SJCRH30 (cell line): ENCODE data around the gene DPP10. TPM values are rescaled to one million over a fixed set of nuclear protein-coding genes. Genes with fewer than 3 reads are reported as not detected.
A peak's percentile ranks its signal among the peaks of the same experiment; 100 is the strongest.

Experiments
- DNase-seq, 2 experiments: peaks; one replicate each; pipeline ENCODE4 v3.0.0-alpha.2; 2015 to 2020
- H3K27ac ChIP-seq: fragments of 250-450 bp; sonication (Bioruptor Pico); 2 replicates; pipeline ENCODE4 v1.5.1; 2020; ENCODE audit warnings: mild to moderate bottlenecking, moderate library complexity
- H3K27me3 ChIP-seq: fragments of 250-450 bp; sonication (Bioruptor Pico); 2 replicates; pipeline ENCODE4 v1.5.1; 2020; ENCODE audit warnings: mild to moderate bottlenecking, moderate library complexity
- H3K36me3 ChIP-seq: fragments of 250-450 bp; sonication (Bioruptor Pico); 2 replicates; pipeline ENCODE4 v1.5.1; 2020; ENCODE audit warnings: mild to moderate bottlenecking, moderate library complexity
- H3K4me1 ChIP-seq: fragments of 250-450 bp; sonication (Bioruptor Pico); 2 replicates; pipeline ENCODE4 v1.5.1; 2020; ENCODE audit warnings: mild to moderate bottlenecking, moderate library complexity
- H3K4me3 ChIP-seq: fragments of 250-450 bp; sonication (Bioruptor Pico); 2 replicates; pipeline ENCODE4 v1.5.1; 2020; ENCODE audit warnings: mild to moderate bottlenecking, moderate library complexity
- H3K9me3 ChIP-seq: fragments of 250-450 bp; sonication (Bioruptor Pico); replicated peaks from 2 replicates; pipeline ENCODE4 v1.5.1; 2020; ENCODE audit warnings: mild to moderate bottlenecking, moderate library complexity
- total RNA-seq: library from RNA; depleted of rRNA; stranded (reverse); fragments of >200 nt; shearing (Covaris generic); gene quantifications from 2 replicates; pipeline ENCODE4 v1.2.3, GENCODE V29; 2014

Gene DPP10
- total RNA-seq, 1 experiment from 2014 or later: not detected

- Histone ChIP-seq H3K4me1 (peaks cover 6% of the 10 kb centered on the region; the same call in 1 of the 2 replicates), H3K27ac (no peak overlapping the region), H3K4me3 (no peak overlapping the region), H3K9me3 (no peaks in the 10 kb centered on the region), H3K27me3 (no peaks in the 10 kb centered on the region), H3K36me3 (no peaks in the 10 kb centered on the region)
- DNase-seq: no peak
Observed at GRCh38 chr2:114685102-114685501, 242.7 kb downstream of the DPP10 start.

DNA sequence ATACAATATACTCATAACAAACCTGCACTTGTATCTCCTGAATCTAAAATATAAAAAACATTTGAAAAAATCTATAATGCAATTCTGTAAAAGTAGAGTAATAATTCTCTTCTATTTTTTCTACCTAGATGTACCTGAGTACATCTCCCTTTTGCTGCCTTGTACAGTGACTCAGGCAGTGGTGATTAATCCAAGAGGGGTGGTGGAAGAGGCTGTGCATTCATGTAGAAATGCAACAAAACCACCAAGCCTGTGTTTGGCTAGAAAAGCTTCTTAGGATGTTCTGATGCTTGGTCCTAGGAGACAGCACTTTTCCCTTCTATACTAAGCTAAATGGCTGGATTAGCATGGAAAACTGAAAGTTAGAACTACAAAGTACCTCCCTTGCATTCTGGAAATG, 245.8 kb downstream of the DPP10 start:
- no peaks in the 10 kb centered on the region for H3K9me3 ChIP-seq
- H3K27me3 ChIP-seq: no peaks in the 10 kb centered on the region
- no peak overlapping the region for H3K27ac ChIP-seq
- no peak overlapping the region for H3K4me3 ChIP-seq
- peak in 1 of 2 experiments; percentile 3 for DNase-seq
- H3K4me1 ChIP-seq: peaks cover 6% of the 10 kb centered on the region; the same call in 1 of the 2 replicates
- H3K36me3 ChIP-seq: no peaks in the 10 kb centered on the region

DNA sequence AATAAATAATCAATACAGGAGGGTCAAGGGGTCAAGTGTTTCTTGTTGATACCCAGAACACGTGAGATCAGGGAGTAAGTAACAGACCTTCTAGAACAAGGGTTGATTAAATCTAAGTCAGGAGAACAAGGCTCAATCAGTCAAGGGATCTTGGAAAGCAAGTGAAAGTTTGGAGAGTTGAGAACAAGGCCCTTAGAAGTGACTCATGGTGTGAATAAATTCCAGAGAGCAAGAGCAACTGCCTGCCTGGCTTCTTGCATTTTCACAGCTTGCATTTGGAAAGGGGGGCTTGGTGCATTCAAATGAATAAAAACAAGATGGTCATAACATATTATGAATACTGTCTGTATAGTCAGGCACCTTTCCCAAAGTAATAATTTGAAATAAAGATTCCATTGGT, 256.1 kb downstream of the DPP10 start:
- Histone ChIP-seq H3K36me3 (no peaks in the 10 kb centered on the region), H3K4me1 (0 out of 2 replicates have a peak, but pooled peaks cover 2% of the 10 kb centered on the region), H3K27ac (no peak overlapping the region), H3K27me3 (no peaks in the 10 kb centered on the region), H3K9me3 (no peaks in the 10 kb centered on the region), H3K4me3 (no peak overlapping the region)
- DNase-seq: no peak

- Histone ChIP-seq H3K4me1 (0 out of 2 replicates have a peak, but pooled peaks cover 2% of the 10 kb centered on the region), H3K27ac (no peak overlapping the region), H3K27me3 (no peaks in the 10 kb centered on the region), H3K9me3 (no peaks in the 10 kb centered on the region), H3K4me3 (no peak overlapping the region), H3K36me3 (no peaks in the 10 kb centered on the region)
- DNase-seq: no peak
Observed at GRCh38 chr2:114699423-114699944, 257.0 kb downstream of the DPP10 start.

DNA sequence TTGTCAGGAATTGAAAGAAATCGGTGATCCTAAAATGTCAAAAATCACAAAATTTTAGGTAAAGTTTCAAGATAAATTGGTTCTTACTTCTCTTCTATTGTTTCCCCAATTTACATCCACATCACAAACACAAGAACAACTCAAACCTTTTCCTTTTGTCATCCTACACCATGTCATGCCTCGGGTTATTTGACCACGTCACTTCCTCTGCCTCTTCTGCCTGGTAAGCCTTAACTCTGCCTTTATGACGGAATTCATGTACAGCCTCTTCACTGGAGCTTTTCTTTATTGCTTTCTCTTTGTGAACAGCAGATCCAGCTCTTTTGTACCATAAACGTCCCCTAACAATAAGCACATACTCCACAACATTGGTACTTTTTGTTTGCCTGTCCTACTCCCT, 258.0 kb downstream of the DPP10 start:
- Histone ChIP-seq H3K9me3 (no peaks in the 10 kb centered on the region), H3K4me3 (no peak overlapping the region), H3K27ac (no peak overlapping the region), H3K27me3 (no peaks in the 10 kb centered on the region), H3K4me1 (0 out of 2 replicates have a peak, but pooled peaks cover 2% of the 10 kb centered on the region), H3K36me3 (no peaks in the 10 kb centered on the region)
- DNase-seq: peak in 1 of 2 experiments; percentile 20

DNA sequence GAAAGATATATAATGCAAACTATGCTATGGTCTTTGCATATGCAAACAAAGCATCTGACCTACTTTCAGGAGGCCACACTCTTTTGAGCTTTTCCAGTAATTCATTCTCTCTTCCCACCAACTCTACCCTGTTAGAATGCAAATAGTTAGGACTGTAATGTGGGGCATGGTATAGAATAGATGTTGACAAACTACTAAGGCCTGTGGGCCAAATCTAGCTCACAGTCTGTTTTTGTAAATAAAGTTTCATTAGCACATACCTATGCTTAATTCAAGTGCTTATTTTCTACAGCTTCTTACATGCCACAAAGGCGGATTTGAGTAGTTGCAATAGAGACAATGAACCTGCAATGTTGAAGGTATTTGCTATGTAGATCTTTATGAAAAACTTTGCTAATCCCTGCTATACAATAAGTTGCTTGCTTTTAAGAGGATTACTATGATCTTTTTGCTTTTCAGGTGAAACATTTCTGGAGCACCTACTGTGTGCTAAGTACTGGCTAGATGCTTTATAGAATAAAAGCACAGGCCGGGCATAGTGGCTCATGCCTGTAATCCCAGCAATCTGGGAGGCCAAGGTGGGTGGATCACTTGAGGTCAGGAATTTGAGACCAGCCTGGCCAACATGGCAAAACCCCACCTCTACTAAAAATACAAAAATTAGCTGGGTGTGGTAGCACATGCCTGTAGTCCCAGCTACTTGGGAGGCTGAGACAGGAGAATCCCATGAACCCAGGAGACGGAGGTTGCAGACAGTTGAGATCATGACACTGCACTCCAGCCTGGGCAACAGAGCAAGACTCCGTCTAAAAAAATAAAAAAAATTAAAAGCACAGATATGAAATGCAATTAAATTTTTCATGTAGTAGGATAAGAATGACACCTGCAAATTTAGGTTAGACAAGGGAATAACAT, 267.8 kb downstream of the DPP10 start:
- Histone ChIP-seq H3K4me3 (no peak overlapping the region), H3K27me3 (no peaks in the 10 kb centered on the region), H3K27ac (no peak overlapping the region), H3K36me3 (no peaks in the 10 kb centered on the region), H3K9me3 (no peaks in the 10 kb centered on the region), H3K4me1 (no peaks in the 10 kb centered on the region)
- no peak for DNase-seq

DNA sequence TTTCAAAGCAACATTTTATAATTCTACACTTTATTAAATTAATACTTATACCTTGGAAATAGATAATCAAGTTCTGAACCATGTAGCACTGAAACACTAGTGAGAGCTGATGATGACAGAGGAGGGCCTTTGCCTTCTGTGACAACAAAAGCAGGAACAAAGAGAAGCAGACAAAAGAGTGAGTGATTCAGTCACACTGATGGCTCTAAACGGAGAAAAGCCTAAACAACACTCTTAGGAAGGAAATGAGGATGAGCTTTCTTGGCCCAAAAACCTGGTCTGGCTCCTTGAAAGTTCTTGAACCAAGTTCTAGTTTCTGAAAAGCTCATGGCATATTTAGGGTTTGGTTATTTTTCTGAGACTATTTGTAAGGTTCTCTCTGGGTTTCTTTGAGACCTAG, 271.9 kb downstream of the DPP10 start:
- Histone ChIP-seq H3K27me3 (no peaks in the 10 kb centered on the region), H3K4me1 (no peaks in the 10 kb centered on the region), H3K4me3 (no peak overlapping the region), H3K36me3 (no peaks in the 10 kb centered on the region), H3K27ac (no peak overlapping the region), H3K9me3 (no peaks in the 10 kb centered on the region)
- DNase-seq: no peak

DNA sequence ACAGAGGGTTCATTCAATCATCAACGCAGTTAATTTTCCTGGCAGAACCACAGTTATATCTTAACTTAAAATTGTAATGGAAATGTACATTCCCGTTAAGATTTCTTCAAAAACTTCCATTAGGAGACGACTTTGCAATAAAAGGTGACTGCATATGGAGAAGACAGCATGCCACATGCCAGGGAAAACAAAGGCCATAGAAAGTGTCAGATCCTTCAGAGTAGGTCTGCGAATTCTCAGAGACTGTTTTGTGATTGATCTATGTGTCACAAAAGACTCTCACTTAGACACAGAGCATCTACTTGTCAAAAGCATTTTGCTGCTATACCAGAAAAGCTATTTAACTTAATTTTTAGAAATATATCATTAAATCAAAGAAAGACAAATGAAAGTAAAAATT, 274.6 kb downstream of the DPP10 start:
- Histone ChIP-seq H3K4me1 (no peaks in the 10 kb centered on the region), H3K4me3 (no peak overlapping the region)
- no peak for DNase-seq

DNA sequence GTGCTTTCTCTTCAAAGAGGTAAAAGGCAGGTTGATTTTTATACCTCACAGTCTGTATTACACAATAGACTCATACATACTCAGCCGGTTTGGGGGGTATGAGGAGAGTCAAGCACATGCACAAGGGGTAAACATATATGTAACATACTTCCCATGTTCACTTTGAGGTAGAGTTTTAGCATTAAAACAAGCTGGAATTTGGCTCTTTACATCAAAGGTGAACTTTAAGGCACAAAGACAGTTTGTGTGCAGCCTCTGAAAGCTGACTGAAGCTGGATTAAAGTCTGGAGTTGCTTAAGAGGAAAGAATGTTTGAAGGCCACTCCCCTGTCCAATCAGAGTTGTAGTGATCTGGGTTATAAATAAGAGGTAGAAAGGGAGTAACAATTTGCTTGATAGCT, 282.0 kb downstream of the DPP10 start:
- Histone ChIP-seq H3K27me3 (peaks cover 3% of the 10 kb centered on the region; the same call in 1 of the 2 replicates), H3K4me1 (no peaks in the 10 kb centered on the region), H3K9me3 (no peaks in the 10 kb centered on the region), H3K36me3 (no peaks in the 10 kb centered on the region), H3K27ac (no peak overlapping the region), H3K4me3 (no peak overlapping the region)
- no peak for DNase-seq

More for the DNA sequence above, 274.6 kb downstream of the DPP10 start:
- no peaks in the 10 kb centered on the region for H3K9me3 ChIP-seq
- H3K36me3 ChIP-seq: no peaks in the 10 kb centered on the region
- no peak overlapping the region for H3K27ac ChIP-seq
- H3K27me3 ChIP-seq: no peaks in the 10 kb centered on the region

GRCh38 chr2:114727012-114727411, 284.6 kb downstream of the DPP10 start:
- no peak overlapping the region for H3K4me3 ChIP-seq
- H3K27me3 ChIP-seq: peaks cover 3% of the 10 kb centered on the region; the same call in 1 of the 2 replicates
- peak in 1 of 2 experiments; percentile 7 for DNase-seq
- H3K4me1 ChIP-seq: no peaks in the 10 kb centered on the region
- H3K9me3 ChIP-seq: no peaks in the 10 kb centered on the region
- H3K27ac ChIP-seq: no peak overlapping the region
- H3K36me3 ChIP-seq: no peaks in the 10 kb centered on the region

- H3K27ac ChIP-seq: no peak overlapping the region
- no peaks in the 10 kb centered on the region for H3K9me3 ChIP-seq
- no peak for DNase-seq
- H3K4me1 ChIP-seq: no peaks in the 10 kb centered on the region
- peaks cover 3% of the 10 kb centered on the region; the same call in 1 of the 2 replicates for H3K27me3 ChIP-seq
- H3K4me3 ChIP-seq: no peak overlapping the region
- H3K36me3 ChIP-seq: no peaks in the 10 kb centered on the region
Observed at GRCh38 chr2:114728372-114728771, 285.9 kb downstream of the DPP10 start.

GRCh38 chr2:114729026-114729425, 286.6 kb downstream of the DPP10 start:
- Histone ChIP-seq H3K27ac (no peak overlapping the region), H3K27me3 (peaks cover 3% of the 10 kb centered on the region; the same call in 1 of the 2 replicates), H3K4me3 (no peak overlapping the region), H3K36me3 (no peaks in the 10 kb centered on the region), H3K9me3 (no peaks in the 10 kb centered on the region), H3K4me1 (no peaks in the 10 kb centered on the region)
- DNase-seq: peak in 1 of 2 experiments; percentile 2

- Histone ChIP-seq H3K27me3 (no peaks in the 10 kb centered on the region), H3K9me3 (no peaks in the 10 kb centered on the region), H3K4me3 (no peak overlapping the region), H3K4me1 (no peaks in the 10 kb centered on the region), H3K27ac (no peak overlapping the region), H3K36me3 (no peaks in the 10 kb centered on the region)
- no peak for DNase-seq
Observed at GRCh38 chr2:114735126-114735525, 292.7 kb downstream of the DPP10 start.

DNA sequence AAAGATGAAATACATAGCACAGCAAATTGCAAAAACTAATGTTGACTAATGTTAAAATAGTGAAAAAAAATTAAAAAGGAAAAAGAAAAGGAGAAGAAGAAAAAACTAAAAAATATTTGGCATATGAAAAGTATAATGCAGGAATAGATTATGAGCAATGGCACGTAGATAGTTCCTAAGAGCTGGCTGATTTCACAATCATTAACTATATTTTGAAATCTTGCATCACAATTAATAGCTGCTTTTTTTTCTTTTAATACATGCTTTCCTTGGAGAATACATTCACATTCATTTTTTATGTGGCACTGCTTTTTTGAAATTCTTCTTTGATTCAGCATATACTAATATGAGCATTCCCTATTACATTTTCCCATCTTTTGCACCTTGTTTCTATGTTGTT, 299.8 kb downstream of the DPP10 start:
- Histone ChIP-seq H3K4me1 (no peaks in the 10 kb centered on the region), H3K4me3 (no peak overlapping the region), H3K27me3 (no peaks in the 10 kb centered on the region), H3K27ac (no peak overlapping the region), H3K9me3 (no peaks in the 10 kb centered on the region), H3K36me3 (no peaks in the 10 kb centered on the region)
- no peak for DNase-seq

DNA sequence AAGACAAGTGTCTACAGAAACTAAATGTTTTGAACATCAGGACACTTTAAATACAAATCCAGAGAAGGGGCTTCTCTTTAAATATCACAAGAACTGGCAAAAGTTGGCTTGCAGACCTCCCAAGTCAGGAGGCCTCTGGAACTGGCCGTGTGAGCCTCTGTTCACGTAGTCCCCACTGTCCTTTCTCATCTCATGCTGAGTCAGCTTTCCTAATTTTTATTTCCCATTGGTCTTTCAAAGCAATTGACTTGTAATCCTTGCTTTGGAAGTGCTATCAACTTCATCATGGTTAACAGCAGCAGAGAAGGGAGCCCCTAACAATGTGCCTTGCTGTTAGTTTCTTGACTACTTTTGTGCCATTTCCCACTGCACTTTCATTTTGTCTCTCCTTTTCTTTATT, 303.3 kb downstream of the DPP10 start:
- Histone ChIP-seq H3K27me3 (no peaks in the 10 kb centered on the region), H3K4me3 (no peak overlapping the region), H3K9me3 (no peaks in the 10 kb centered on the region), H3K4me1 (no peaks in the 10 kb centered on the region), H3K36me3 (no peaks in the 10 kb centered on the region), H3K27ac (no peak overlapping the region)
- DNase-seq: no peak
